Muscle layer of colon (tissue), 2 donors: ENCODE measurements around the gene SGMS1.
A peak's percentile ranks its signal among the peaks of the same experiment; 100 is the strongest.

Source experiments
- H3K27ac ChIP-seq: one replicate; pipeline ENCODE4 v1.7.0; 2013; ENCODE audit warnings: low read depth, mild to moderate bottlenecking, low read length, moderate library complexity
- H3K27me3 ChIP-seq, 2 donors: one replicate each; pipeline ENCODE4 v1.7.0; 2013; ENCODE audit warnings: low read length in 2 of 2, mild to moderate bottlenecking in 2 of 2; ENCODE audit not compliant: insufficient read depth in 2 of 2, control insufficient read depth in 1 of 2
- H3K36me3 ChIP-seq: one replicate; pipeline ENCODE4 v1.7.0; 2013; ENCODE audit warnings: mild to moderate bottlenecking, low read length; ENCODE audit not compliant: insufficient read depth
- H3K4me1 ChIP-seq: one replicate; pipeline ENCODE4 v1.7.0; 2013; ENCODE audit warnings: mild to moderate bottlenecking, low read length; ENCODE audit not compliant: insufficient read depth
- H3K4me3 ChIP-seq, 2 donors: one replicate each; pipeline ENCODE4 v1.7.0; 2013; ENCODE audit warnings: low read length in 2 of 2, low read depth in 1 of 2, mild to moderate bottlenecking in 1 of 2, moderate library complexity in 1 of 2
- H3K9ac ChIP-seq: one replicate; pipeline ENCODE4 v1.7.0; 2013; ENCODE audit warnings: low read length
- H3K9me3 ChIP-seq: one replicate; pipeline ENCODE4 v1.7.0; 2013; ENCODE audit warnings: mild to moderate bottlenecking, low read length
- donor health status: abdominal sarcoma.
- donor health status: Adenocarcinoma of cecum.

The SGMS1 gene

GRCh38 chr10:50634479-50634878, 10.7 kb upstream of the SGMS1 start:
- Histone ChIP-seq H3K36me3 (no peaks in the 10 kb centered on the region), H3K27me3 (no peaks in the 10 kb centered on the region), H3K27ac (no peak overlapping the region), H3K4me1 (no peaks in the 10 kb centered on the region), H3K9me3 (no peaks in the 10 kb centered on the region), H3K9ac (no peak overlapping the region), H3K4me3 (no peak overlapping the region)

DNA sequence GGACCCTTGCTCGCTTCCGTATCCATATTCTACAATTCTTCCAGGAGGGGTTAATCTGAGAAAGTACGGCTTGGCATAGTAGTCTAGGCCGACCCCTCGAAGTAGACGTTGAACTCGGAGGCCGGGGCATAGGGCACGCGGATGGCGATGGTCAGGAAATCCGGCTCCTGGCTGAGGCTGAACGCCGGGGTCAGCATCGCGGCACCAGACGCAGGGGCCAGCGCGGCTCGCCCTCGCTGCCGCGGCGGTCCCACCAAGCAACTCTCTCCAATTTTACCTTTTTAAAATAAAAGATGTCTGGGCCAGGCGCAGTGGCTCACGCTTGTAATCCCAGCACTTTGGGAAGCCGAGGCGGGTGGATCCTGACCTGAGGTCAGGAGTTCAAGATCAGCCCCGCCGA, 7.3 kb upstream of the SGMS1 start:
- Histone ChIP-seq H3K9me3 (no peaks in the 10 kb centered on the region), H3K4me1 (no peaks in the 10 kb centered on the region), H3K27ac (no peak overlapping the region), H3K4me3 (no peak overlapping the region), H3K9ac (no peak overlapping the region), H3K27me3 (no peaks in the 10 kb centered on the region), H3K36me3 (no peaks in the 10 kb centered on the region)

DNA sequence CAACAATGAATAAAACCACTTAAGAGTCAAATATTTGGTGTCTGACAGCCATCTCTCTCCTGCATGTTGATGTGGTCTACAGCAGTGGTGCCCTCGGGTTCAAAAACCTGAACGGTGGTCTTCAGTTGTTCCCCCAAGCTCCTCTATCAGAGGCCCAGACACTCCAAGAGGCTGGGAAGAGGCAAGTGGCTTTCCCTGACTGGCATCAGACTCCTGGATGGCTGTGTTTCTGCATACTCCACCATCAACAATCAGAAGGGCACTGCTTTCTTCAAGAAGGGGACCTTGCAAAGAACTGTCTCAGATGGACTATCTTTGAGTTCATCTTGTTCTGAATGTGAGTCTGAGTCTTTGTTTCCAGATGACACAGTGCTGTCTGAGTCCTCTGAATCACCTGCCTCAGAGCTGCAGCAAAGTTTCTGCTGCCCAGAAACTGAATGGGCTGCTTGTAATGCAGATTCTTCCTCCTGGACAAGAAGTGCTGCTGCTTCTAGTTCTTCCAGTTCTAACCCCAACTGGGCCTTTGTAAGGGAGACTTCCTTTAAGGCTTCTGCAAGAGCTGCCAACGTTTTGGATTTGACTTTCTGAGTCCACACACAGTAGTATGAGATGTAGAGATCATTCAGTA, 5.9 kb upstream of the SGMS1 start:
- Histone ChIP-seq H3K27ac (no peak overlapping the region), H3K27me3 (no peaks in the 10 kb centered on the region), H3K9ac (no peak overlapping the region), H3K9me3 (no peaks in the 10 kb centered on the region), H3K36me3 (no peaks in the 10 kb centered on the region), H3K4me3 (no peak overlapping the region), H3K4me1 (peaks cover 4% of the 10 kb centered on the region)

GRCh38 chr10:50627896-50628295, 4.1 kb upstream of the SGMS1 start:
- Histone ChIP-seq H3K36me3 (no peaks in the 10 kb centered on the region), H3K27ac (no peak overlapping the region), H3K9ac (no peak overlapping the region), H3K4me1 (peaks cover 4% of the 10 kb centered on the region), H3K4me3 (no peak overlapping the region), H3K27me3 (no peaks in the 10 kb centered on the region), H3K9me3 (no peaks in the 10 kb centered on the region)

DNA sequence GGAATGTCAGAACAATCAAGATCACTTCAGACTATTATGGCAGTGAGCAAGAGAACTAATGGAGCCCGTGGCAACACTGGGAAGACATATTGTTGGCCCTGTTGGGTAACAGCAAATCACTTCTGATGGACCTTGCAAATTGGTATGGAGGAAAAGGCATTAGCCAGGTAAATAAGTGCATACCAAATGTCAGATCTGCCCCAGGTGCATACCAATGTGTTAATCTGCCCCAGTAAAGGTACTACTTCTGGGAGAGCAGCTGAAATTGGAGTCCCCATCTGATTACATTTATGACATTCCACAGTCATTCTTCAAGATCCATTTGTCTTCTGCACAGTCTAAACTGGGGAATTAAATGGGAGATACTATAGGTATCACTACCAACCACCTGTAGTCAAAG, 3.7 kb upstream of the SGMS1 start:
- no peak overlapping the region for H3K27ac ChIP-seq
- no peak overlapping the region for H3K4me3 ChIP-seq
- no peak overlapping the region for H3K9ac ChIP-seq
- H3K27me3 ChIP-seq: no peaks in the 10 kb centered on the region
- peaks cover 4% of the 10 kb centered on the region for H3K4me1 ChIP-seq
- no peaks in the 10 kb centered on the region for H3K36me3 ChIP-seq
- no peaks in the 10 kb centered on the region for H3K9me3 ChIP-seq

DNA sequence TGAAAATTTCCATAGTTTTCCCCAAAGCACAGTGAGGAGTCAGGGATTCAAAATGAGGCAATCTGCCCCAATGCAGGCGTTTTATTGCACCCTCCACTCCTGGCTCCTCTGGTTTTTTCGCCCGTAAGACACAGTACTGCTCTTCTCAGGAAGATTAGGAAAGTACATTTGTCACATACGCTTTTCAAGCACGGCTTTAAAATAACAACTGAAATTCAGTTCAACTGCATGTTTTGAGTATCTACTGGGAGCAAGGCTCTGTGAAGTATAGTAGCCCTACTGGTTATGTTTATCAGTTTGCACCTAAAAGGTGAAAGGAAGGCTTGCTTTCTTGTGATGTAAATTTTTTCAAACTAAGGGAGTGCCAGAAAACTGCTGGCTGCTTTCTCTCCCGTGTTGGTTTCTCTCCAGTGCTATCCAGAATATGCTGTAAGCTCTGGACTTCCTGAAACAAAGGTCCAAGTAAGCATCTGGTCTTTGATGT, 1.9 kb upstream of the SGMS1 start:
- no peaks in the 10 kb centered on the region for H3K9me3 ChIP-seq
- H3K4me1 ChIP-seq: peaks cover 13% of the 10 kb centered on the region
- peak overlapping the region; percentile 80 to 91 for H3K4me3 ChIP-seq
- H3K36me3 ChIP-seq: no peaks in the 10 kb centered on the region
- H3K9ac ChIP-seq: peak overlapping the region; percentile 65
- H3K27me3 ChIP-seq: no peaks in the 10 kb centered on the region
- peak overlapping the region; percentile 100 for H3K27ac ChIP-seq

DNA sequence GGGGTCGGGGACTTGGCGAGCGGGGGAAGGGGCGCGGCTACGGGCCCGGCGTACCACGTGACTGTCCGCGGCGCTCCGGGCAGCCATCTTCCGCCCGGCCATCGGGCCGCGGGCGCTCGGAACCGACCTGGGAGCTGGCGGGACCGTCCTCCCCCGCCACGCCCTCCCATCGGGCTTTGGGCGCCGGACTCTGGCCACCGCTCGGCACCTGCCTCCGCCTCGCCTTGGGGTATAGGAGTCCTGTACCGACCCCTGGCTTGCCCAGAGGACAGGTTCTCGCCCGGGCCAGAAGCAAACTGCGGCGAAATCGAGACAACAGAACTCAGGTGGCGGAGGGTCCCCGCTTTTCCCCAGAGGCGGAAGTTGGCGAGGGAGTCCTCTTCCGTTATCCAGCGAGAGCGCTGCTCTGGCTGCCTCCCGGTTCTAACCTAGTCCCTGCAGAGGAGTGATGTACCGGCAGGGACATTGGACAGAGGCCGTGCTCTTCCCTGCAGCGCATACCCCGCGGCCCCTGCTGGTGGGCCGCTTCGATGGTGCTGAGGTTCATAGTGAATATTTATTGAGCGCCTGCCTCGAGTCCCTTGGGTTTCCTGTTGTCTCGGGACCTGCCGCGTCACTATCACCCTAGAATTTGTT, 1.2 kb upstream of the SGMS1 start:
- Histone ChIP-seq H3K27me3 (no peaks in the 10 kb centered on the region), H3K9ac (peak overlapping the region; percentile 65), H3K27ac (peak overlapping the region; percentile 100), H3K4me1 (peaks cover 19% of the 10 kb centered on the region), H3K9me3 (no peaks in the 10 kb centered on the region), H3K36me3 (no peaks in the 10 kb centered on the region), H3K4me3 (peak overlapping the region; percentile 80 to 91)

DNA sequence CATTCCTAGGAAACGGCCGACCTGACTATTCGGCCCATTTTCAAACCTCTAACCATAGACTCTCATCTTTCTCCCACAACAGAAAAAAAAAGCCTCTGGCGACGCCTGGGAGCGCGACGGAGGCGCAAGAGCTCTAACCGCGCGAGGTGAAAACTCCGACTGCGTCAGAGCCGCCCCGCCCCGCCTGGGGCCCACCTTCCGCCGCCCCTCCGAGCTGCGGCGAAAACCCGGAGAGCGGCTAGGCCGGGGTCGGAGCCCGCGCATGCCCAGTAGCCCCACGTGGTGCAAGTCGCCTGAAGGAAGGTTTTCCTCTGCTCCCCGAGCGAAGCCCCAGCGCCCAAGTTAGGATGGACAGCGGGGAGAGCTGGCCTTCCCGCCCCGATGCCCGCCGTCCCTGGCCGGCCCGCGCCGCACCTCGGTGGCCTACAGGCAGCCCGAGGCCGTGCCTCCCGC, 683 bp upstream of the SGMS1 start:
- Histone ChIP-seq H3K4me3 (peak overlapping the region; percentile 80 to 91), H3K4me1 (peaks cover 25% of the 10 kb centered on the region), H3K36me3 (no peaks in the 10 kb centered on the region), H3K9ac (peak overlapping the region; percentile 86), H3K9me3 (no peaks in the 10 kb centered on the region), H3K27me3 (no peaks in the 10 kb centered on the region), H3K27ac (peak overlapping the region; percentile 100)

DNA sequence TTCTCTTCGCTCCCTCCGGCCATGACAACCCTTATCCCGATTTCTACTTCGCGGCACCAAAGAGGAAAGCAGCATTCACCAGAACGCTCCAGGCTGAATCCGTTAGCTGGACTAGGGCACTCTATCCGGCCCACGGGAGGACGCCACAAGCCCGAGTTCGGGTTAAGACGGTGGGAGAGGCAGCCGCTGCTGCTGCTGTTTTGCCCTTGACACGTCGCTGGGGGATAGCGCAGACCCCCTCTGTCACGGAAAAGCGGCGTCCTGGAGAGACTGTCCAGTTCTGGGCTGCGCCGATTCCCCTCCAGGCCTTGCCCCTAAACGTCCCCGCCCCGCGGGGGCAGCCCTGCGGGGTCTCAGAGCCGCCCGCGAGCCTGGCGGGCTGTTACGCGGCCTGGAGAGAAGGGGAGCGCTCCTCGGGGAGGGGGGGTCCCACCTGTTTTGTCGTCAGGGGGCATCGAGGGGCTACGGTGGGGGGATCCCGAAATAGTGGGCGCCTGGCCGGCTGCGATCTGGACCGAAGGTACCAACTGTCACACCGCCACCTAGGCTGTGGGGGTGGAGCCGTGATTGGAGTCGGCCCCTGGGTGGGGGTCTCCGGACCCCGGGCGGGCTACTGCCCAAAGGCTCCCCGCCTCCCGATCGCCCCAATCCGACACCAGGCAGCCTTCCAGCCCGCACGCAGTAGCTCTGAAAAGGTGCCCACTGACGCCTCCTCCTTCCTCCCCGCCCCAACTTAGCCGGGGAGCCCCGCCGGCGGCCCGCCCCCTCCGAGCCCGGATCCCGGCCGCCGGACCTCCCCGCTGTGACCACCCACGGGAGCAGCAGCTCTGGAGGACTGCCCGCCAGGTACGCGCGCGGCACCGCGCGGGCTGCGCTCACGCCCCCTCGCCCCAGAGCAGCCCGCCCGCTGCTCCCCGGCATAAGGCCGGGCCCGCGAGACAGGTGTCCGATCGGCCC, 772 bp downstream of the SGMS1 start:
- H3K9ac ChIP-seq: peak overlapping the region; percentile 86

GRCh38 chr10:50621968-50622705, 1.6 kb downstream of the SGMS1 start:
- peak overlapping the region; percentile 80 to 91 for H3K4me3 ChIP-seq
- no peaks in the 10 kb centered on the region for H3K36me3 ChIP-seq
- peak overlapping the region; percentile 86 for H3K9ac ChIP-seq
- peaks cover 33% of the 10 kb centered on the region for H3K4me1 ChIP-seq
- peak overlapping the region; percentile 100 for H3K27ac ChIP-seq
- no peaks in the 10 kb centered on the region for H3K27me3 ChIP-seq
- H3K9me3 ChIP-seq: no peaks in the 10 kb centered on the region

More for the DNA sequence above, 772 bp downstream of the SGMS1 start:
- Histone ChIP-seq H3K9me3 (no peaks in the 10 kb centered on the region), H3K27ac (peak overlapping the region; percentile 100), H3K4me3 (peak overlapping the region; percentile 80 to 91), H3K4me1 (peaks cover 33% of the 10 kb centered on the region), H3K36me3 (no peaks in the 10 kb centered on the region), H3K27me3 (no peaks in the 10 kb centered on the region)

GRCh38 chr10:50620899-50621298, 2.9 kb downstream of the SGMS1 start:
- Histone ChIP-seq H3K9ac (no peak overlapping the region), H3K4me3 (no peak overlapping the region)

More at GRCh38 chr10:50620899-50621298, 2.9 kb downstream of the SGMS1 start:
- no peaks in the 10 kb centered on the region for H3K36me3 ChIP-seq
- H3K27ac ChIP-seq: peak overlapping the region; percentile 43
- H3K27me3 ChIP-seq: no peaks in the 10 kb centered on the region
- no peaks in the 10 kb centered on the region for H3K9me3 ChIP-seq
- H3K4me1 ChIP-seq: peaks cover 32% of the 10 kb centered on the region
